NCI-H345 treated with DMSO at 0.1 percent for 48 hours (cell line): Measurements from ENCODE around the gene AGMO.
A peak's percentile ranks its signal among the peaks of the same experiment; 100 is the strongest.

ENCODE experiments used
- DNase-seq: peaks from one replicate; lab custom pipeline; 2025; ENCODE audit not compliant: unreplicated experiment; lab: John Stamatoyannopoulos, UW

AGMO gene

GRCh38 chr7:15561835-15562234, at the start of gene AGMO:
TSS of gene AGMO (minus strand) at chr7:15562015.
- peak; percentile 81 for DNase-seq

- no peak for DNase-seq
These were observed 48.7 kb upstream of the AGMO start for GRCh38 chr7:15610503-15610902.

DNA sequence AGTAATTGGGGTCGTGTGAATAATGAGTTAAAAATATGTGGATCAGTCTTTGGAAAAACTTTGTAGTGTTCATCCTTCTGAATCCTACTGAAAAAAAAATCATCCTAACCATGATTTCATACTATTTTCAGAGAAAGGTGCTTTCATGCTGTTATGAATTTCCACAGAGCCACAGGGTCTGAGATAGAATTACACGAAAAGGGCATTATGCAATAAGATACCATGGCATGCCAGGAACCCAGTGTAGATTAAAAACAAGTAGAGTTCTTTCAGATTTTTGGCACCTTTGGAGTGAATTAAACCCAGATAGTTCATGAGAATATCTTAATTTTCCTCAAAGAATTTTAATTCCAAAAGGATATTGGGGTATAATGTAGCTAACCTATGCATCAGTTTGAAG, 47.5 kb upstream of the AGMO start:
- DNase-seq: no peak

DNA sequence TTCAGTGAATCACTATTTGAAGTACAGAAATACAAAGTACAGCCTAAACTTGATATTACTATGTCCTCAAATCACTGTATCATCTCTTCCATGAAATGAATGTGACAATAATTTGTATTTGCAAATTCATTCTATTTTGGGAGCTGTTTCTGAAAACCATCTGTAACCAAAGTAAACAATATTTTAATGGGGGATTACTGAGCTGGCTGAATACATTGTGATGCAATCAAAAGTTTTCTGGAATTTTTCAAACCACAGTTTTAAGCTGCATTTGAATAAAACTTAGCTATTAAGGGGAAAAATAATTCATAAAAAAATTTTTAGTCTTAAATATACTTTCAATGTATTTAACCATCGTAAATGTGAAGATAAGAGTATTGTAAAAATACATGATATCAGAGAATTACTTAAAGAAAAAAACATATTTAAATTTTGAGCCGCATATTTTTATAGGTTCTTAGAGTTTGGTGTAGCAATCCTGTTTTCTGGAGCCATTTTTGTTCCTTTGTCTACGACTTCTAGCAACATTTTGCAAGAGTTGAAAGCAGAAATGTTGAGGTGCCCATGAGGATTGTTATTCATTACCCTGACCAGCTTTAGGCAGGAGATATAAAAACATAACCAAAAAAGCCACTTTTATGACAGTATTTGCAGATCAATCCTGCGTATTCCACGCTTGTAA, 45.9 kb upstream of the AGMO start:
- no peak for DNase-seq

DNA sequence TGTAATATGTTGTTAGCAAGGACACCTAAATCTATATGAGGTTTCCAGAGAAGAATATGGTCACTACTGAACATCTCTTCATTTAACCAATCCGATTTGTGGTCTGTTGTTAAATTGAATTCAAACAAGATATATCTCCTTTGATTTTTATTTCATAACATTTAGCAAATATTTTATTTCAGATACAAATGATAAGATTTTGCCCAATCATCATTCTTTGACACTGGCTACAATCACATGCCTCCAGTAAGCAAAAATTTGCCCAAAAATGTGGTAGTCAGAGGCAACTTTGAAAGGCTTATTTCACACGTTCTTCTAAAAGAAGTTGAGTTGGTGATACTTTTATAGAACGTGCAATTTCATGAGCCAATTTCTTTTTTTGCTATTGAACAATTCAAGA, 44.7 kb upstream of the AGMO start:
- no peak for DNase-seq

- DNase-seq: no peak
These were observed 42.4 kb upstream of the AGMO start for GRCh38 chr7:15604166-15604565.

- no peak for DNase-seq
These were observed 41.3 kb upstream of the AGMO start for GRCh38 chr7:15603124-15603523.

DNA sequence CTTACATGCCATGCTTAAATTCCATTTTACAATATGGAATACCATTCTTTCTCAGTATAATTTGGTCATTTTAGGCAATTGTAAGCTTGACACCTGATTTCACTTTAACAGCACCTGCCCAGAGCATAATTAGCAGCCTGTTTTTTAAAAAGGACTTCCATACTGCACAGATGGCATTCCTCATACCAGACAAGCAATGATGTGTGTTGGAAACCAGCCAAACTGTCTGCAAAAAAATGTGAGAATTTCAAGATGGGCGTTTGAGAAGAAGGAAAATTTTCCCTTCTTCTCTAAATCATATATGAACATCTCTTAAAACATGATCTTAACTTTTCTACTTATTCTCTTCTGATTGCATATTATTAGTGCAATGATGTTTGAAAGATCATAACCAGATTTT, 40.4 kb upstream of the AGMO start:
- no peak for DNase-seq

DNA sequence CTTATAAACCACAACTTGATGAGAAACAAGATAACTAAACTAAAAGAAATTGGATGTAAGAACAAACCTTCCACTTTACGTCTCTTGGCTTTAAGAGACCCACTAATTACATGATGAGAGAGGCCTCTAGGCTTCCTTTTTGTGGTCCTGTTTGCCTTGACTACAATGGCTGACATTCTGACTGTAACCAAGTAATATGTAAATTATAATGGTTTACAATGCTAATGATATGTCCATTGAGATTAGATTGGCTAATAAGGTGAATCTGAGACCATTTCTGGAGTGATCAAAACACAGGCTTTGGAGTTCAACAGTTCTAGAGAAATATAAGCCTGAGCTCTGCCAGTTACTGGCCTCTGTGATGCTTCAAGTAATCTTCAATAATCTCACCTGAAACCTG, 39.4 kb upstream of the AGMO start:
- no peak for DNase-seq

DNA sequence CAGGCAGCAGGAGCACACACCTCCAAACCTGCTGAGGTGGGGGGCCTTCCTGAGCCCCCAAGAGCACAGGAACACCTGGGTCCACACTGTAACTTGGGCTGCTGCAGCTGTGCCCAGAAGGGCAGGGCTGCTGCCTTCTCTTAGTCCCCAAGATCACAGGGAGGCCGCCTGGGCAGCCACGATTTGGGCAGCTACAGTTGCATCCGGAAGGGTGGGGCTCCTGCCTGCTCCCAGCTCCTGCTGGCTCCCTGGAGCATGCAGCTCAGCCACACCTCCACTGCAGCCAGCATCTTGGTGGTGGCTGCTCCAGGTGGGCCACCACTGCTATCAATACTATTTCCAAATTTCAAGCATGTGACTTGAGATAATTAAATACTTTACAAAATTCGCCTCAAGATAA, 38.5 kb upstream of the AGMO start:
- DNase-seq: no peak

GRCh38 chr7:15594461-15594860, 32.6 kb upstream of the AGMO start:
- DNase-seq: no peak

GRCh38 chr7:15593382-15593781, 31.6 kb upstream of the AGMO start:
- no peak for DNase-seq

DNA sequence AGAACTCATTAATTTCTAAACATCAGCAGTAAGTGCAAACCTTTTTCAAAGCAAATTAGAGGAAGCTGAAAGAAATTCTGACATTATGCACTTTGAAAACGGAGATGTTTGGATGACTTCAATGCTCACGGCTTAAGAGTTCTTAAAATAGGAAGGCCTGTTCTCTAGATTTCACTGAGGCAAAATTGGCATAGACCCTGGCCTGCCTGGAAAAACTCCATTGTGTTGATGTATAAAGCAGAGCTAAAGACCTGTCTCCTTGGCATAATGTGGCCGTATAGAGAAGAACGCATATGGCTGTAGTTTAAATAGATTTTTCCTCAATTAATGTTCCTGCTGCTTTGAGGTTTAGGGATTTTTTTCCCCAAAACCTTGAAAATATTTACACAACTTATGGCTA, 24.5 kb upstream of the AGMO start:
- DNase-seq: no peak

- DNase-seq: no peak
These were observed 22.8 kb upstream of the AGMO start for GRCh38 chr7:15584575-15584974.

DNA sequence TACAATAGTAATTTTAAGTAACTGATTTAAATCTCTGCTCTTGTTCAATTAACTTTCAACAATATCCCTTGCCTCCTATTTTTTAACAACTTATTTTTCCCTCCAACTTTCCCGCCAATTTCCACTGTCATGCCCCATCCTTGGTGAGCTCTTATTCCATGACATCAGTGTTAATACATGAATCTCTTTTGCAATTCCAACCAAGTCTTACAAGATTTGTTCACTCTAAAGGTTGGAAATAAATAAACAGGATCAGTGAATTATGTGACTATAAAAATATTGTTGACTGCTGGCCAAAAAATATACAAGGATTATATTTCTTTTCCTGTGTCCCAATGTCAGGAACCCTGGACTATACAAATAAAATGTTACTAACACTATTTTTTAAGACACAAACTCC, 21.0 kb upstream of the AGMO start:
- DNase-seq: no peak

DNA sequence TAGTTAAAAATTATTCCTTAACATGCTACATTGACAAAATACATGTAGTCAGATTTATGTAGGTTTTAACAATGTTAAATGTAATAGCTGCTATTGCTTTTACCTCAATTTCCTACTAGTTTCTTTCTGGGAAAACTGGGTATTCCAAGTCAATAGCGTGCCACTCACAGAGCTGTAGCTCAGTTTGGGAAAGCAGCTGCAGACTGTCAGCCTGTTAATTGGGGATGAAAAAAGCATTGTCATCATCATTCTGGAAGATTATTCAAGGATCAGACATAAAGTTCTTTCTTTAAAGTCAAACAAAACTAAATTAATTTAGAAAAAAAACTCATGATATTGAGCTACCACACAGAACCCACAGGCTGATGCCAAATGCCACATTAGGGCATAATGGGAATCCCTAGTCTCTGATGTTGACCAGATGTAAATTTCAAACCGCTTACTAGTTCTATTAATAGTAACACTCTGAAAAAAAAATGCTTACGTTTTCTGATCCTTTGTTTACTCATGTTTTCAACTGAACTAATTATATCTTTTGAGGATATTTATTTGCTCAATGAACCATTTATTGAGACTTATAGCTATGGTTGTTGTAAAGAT, 19.6 kb upstream of the AGMO start:
- DNase-seq: no peak

GRCh38 chr7:15580604-15581351, 19.0 kb upstream of the AGMO start:
- no peak for DNase-seq

GRCh38 chr7:15577600-15577999, 15.8 kb upstream of the AGMO start:
- no peak for DNase-seq

GRCh38 chr7:15571301-15571878, 9.6 kb upstream of the AGMO start:
- DNase-seq: no peak

GRCh38 chr7:15567652-15568051, 5.8 kb upstream of the AGMO start:
- no peak for DNase-seq

DNA sequence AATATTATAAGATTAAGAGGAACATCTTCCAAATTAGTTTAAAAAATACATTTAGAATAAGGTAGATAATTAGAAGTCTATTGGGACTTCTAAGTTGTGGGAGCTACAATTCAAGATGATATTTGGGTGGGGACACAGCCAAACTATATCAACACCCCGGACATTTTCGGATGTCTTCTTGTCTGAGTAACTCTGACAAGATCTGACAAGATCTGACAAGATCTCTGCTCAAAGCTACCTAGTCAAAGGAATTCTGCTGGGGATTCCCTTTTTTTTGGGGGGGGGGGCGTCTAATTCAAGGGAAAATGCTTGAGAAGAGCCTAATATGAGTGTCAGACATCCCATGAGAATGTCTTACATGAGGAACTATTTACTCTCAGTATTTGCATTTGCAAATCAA, 5.2 kb upstream of the AGMO start:
- DNase-seq: no peak

GRCh38 chr7:15566476-15566875, 4.7 kb upstream of the AGMO start:
- no peak for DNase-seq
